Measurements from ENCODE around the gene SERPINB10.

DNA sequence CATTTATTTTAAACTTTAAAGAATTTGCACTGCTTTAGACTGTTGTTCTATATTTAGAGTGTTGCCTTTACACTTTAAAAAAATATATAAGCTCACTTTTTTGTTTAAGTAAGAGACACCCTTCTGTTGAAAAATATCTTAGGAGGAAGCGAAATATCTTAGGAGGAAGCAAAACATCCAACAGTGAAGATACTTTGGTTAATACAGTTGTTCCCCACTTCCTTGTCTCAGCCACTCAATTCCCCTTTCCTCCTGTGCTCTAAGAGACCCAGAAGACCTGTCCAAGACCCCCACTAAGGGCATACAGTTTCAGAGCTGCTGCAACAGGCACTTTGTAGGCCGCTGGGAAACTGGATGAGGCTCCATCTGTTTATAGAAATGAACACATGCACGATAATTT, 67.9 kb downstream of the SERPINB10 start:
- TF ChIP-seq YY1 (IDR thresholded peaks at IDR 0.05; ENCODE audit: insufficient read depth, insufficient read length) (no peak), ZNF274 (IDR thresholded peaks at IDR 0.05; ENCODE audit: low read depth, low read length) (no peak)
